Fibroblast of lung (primary cell): Measurements from ENCODE around the gene HSPA6.
"Not testable (repeated sequence)": the region's sequence is repeated elsewhere in the genome, so short reads cannot be mapped to it uniquely, and the experiment has no call there.

ENCODE experiments used
- EZH2 ChIP-seq: IDR thresholded peaks from 2 replicates; pipeline ENCODE4 v1.5.1; 2012; ENCODE audit warnings: low read length, control low read depth, mild to moderate bottlenecking; ENCODE audit errors: missing control alignments
- TF ChIP-seq, protein P1 (sequence below), 2 donors: IDR thresholded peaks in 1 of 2; conservative IDR thresholded peaks in 1 of 2; 1 replicate in 1 of 2; 2 replicates in 1 of 2; pipeline ENCODE4 v1.5.1; 2011 to 2012; ENCODE audit warnings: low read length in 2 of 2, control low read depth in 1 of 2, inconsistent platforms in 1 of 2, low read depth in 1 of 2, mild to moderate bottlenecking in 1 of 2

GRCh38 chr1:161532644-161533567 lies 8.6 kb downstream of the HSPA6 start:
- TF ChIP-seq, protein P1, sequence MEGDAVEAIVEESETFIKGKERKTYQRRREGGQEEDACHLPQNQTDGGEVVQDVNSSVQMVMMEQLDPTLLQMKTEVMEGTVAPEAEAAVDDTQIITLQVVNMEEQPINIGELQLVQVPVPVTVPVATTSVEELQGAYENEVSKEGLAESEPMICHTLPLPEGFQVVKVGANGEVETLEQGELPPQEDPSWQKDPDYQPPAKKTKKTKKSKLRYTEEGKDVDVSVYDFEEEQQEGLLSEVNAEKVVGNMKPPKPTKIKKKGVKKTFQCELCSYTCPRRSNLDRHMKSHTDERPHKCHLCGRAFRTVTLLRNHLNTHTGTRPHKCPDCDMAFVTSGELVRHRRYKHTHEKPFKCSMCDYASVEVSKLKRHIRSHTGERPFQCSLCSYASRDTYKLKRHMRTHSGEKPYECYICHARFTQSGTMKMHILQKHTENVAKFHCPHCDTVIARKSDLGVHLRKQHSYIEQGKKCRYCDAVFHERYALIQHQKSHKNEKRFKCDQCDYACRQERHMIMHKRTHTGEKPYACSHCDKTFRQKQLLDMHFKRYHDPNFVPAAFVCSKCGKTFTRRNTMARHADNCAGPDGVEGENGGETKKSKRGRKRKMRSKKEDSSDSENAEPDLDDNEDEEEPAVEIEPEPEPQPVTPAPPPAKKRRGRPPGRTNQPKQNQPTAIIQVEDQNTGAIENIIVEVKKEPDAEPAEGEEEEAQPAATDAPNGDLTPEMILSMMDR (conservative IDR thresholded peaks at IDR 0.05 in 1 of 2, IDR thresholded peaks at IDR 0.05 in 1 of 2; ENCODE audit: low read depth in 1 of 2, low read length in 2 of 2) = not testable (repeated sequence)
- not testable (repeated sequence) for TF ChIP-seq EZH2
